A549 (cell line): ENCODE results near the gene IMP3. TPM values are rescaled to one million over a fixed set of nuclear protein-coding genes. Genes with fewer than 3 reads are reported as not detected.

Source experiments
- ATAC-seq, 2 experiments: fragments of 200-7000 bp in 1 of 2; fragments of >200 bp in 1 of 2; cut with Nextera tagmentation in 1 of 2; cut with Tn5 transposase in 1 of 2; 3 replicates each; pipeline versions ENCODE4 v1.8.0 to v1.9.1; 2018 to 2020; ENCODE audit warnings: mild to moderate bottlenecking in 1 of 2, moderate library complexity in 1 of 2
- CTCF ChIA-PET: fragments of 300-600 bp; sonication (Branson Sonifier 250); formaldehyde crosslinking; extraction: SDS; loops from one replicate; lab custom pipeline; 2021; ENCODE audit warnings: antibody characterized with exemption, inconsistent platforms; lab: Yijun Ruan, JAX
- POLR2A ChIA-PET: fragments of 350-600 bp; formaldehyde crosslinking; extraction: SDS; loops from one replicate; lab custom pipeline; 2021; ENCODE audit warnings: antibody characterized with exemption, inconsistent platforms; lab: Yijun Ruan, JAX
- DNase-seq, 2 experiments: peaks; one replicate each; pipeline versions ENCODE4 v3.0.0 to v3.0.0-alpha.2; 2011 to 2016; ENCODE audit warnings: low read depth in 1 of 2, low spot score in 1 of 2
- FAIRE-seq: peaks from 2 replicates; lab custom pipeline; 2011; peaks lifted over from hg19 to GRCh38; lab: Jason Lieb, UNC
- H3K27ac ChIP-seq, 2 experiments: fragments of >200 bp; sonication (Bioruptor Twin); formaldehyde crosslinking; 3 replicates each; pipeline ENCODE4 v1.5.1; 2016 to 2017
- H3K4me1 ChIP-seq: fragments of >200 bp; sonication (Bioruptor Twin); formaldehyde crosslinking; 3 replicates; pipeline ENCODE4 v1.6.1; 2016
- H3K4me2 ChIP-seq: fragments of >200 bp; sonication (Bioruptor Twin); formaldehyde crosslinking; 3 replicates; pipeline ENCODE4 v1.6.1; 2016
- H3K4me3 ChIP-seq: fragments of >200 bp; sonication (Bioruptor Twin); formaldehyde crosslinking; 3 replicates; pipeline ENCODE4 v1.5.1; 2016
- H3K9me3 ChIP-seq: fragments of >200 bp; sonication (Bioruptor Twin); formaldehyde crosslinking; 3 replicates; pipeline ENCODE4 v1.6.1; 2016
- CEBPB ChIP-seq, 2 experiments: fragments of >200 bp in 1 of 2; sonication (Bioruptor Twin) in 1 of 2; formaldehyde crosslinking in 1 of 2; IDR thresholded peaks; 2 replicates each; pipeline ENCODE4 v1.6.1; 2012 to 2016
- EHMT2 ChIP-seq: fragments of 200-600 bp; sonication (generic); IDR thresholded peaks from 2 replicates; pipeline ENCODE4 v1.6.1; 2016; ENCODE audit warnings: antibody characterized with exemption, low read depth, mild to moderate bottlenecking, moderate library complexity
- EP300 ChIP-seq, 2 experiments: fragments of >200 bp; sonication (Bioruptor Twin); formaldehyde crosslinking; IDR thresholded peaks; 2 replicates in 1 of 2; 3 replicates in 1 of 2; pipeline ENCODE4 v1.6.1; 2016 to 2017
- FOSB ChIP-seq: fragments of 250-450 bp; sonication (Bioruptor Pico); IDR thresholded peaks from 2 replicates; pipeline ENCODE4 v1.5.0; 2020; ENCODE audit warnings: mild to moderate bottlenecking, moderate library complexity
- FOXS1 ChIP-seq: fragments of 250-450 bp; sonication (Bioruptor Pico); IDR thresholded peaks from 2 replicates; pipeline ENCODE4 v1.5.0; 2020; ENCODE audit warnings: mild to moderate bottlenecking, moderate library complexity
- HDAC2 ChIP-seq: fragments of 200-600 bp; sonication (generic); IDR thresholded peaks from 2 replicates; pipeline ENCODE4 v1.6.1; 2016
- HEYL ChIP-seq: fragments of 250-450 bp; sonication (Bioruptor Pico); IDR thresholded peaks from 2 replicates; pipeline ENCODE4 v1.8.0; 2021; ENCODE audit warnings: mild to moderate bottlenecking, moderate library complexity
- HOXA7 ChIP-seq: fragments of 250-450 bp; sonication (Bioruptor Pico); IDR thresholded peaks from 2 replicates; pipeline ENCODE4 v1.5.0; 2020; ENCODE audit warnings: mild to moderate bottlenecking, moderate library complexity
- HOXB5 ChIP-seq: fragments of 250-450 bp; sonication (Bioruptor Pico); IDR thresholded peaks from 2 replicates; pipeline ENCODE4 v1.5.0; 2020; ENCODE audit warnings: mild to moderate bottlenecking, moderate library complexity
- KDM1A ChIP-seq: fragments of 200-600 bp; sonication (generic); IDR thresholded peaks from 2 replicates; pipeline ENCODE4 v1.6.1; 2016; ENCODE audit warnings: low read depth, mild to moderate bottlenecking
- NFE2L2 ChIP-seq: fragments of 150-350 bp; conservative IDR thresholded peaks from 2 replicates; pipeline ENCODE4 v1.6.1; 2014; ENCODE audit warnings: low read length
- POLR2A ChIP-seq: IDR thresholded peaks from 2 replicates; pipeline ENCODE4 v1.6.1; 2012; ENCODE audit warnings: mild to moderate bottlenecking, low read length
- RARB ChIP-seq: fragments of 250-450 bp; sonication (Bioruptor Pico); IDR thresholded peaks from 2 replicates; pipeline ENCODE4 v1.8.0; 2021; ENCODE audit warnings: mild to moderate bottlenecking, moderate library complexity
- RFX5 ChIP-seq: fragments of 450-650 bp; IDR thresholded peaks from 2 replicates; pipeline ENCODE4 v1.7.1; 2014; ENCODE audit warnings: antibody characterized with exemption, mild to moderate bottlenecking, moderate library complexity
- RNF2 ChIP-seq: fragments of 200-600 bp; sonication (generic); IDR thresholded peaks from 2 replicates; pipeline ENCODE4 v1.6.1; 2016; ENCODE audit warnings: low read depth, mild to moderate bottlenecking, antibody characterized with exemption, moderate library complexity, borderline replicate concordance
- SMC3 ChIP-seq: fragments of >200 bp; sonication (Bioruptor Twin); formaldehyde crosslinking; IDR thresholded peaks from 3 replicates; pipeline ENCODE4 v1.6.1; 2018; ENCODE audit warnings: inconsistent platforms
- TFCP2L1 ChIP-seq: fragments of 250-450 bp; sonication (Bioruptor Pico); IDR thresholded peaks from 2 replicates; pipeline ENCODE4 v1.5.0; 2021; ENCODE audit warnings: mild to moderate bottlenecking
- ZNF302 ChIP-seq: fragments of 250-450 bp; sonication (Bioruptor Pico); IDR thresholded peaks from 2 replicates; pipeline ENCODE4 v1.9.0; 2021; ENCODE audit warnings: inconsistent platforms, mild to moderate bottlenecking, moderate library complexity
- WGBS: methylation state at CpG from one replicate; pipeline ENCODE4 v1.1.6; 2017; ENCODE audit errors: missing lambda C conversion rate; 5-methylcytosine and 5-hydroxymethylcytosine counted together
- polyA plus RNA-seq, 4 experiments: library from polyadenylated mRNA; depleted of rRNA in 3 of 4; stranded (reverse); fragments of >200 nt; fragmentation: RNase III in 1 of 4; extraction: RNeasy Plus Mini Kit Qiagen cat#74134 plus additional on column Dnase treatment in 1 of 4; gene quantifications; 2 replicates in 3 of 4; 3 replicates in 1 of 4; pipeline ENCODE4 v1.2.3, GENCODE V29; 2011 to 2017
- TF ChIP-seq, protein P1 (sequence below): fragments of >200 bp; sonication (Bioruptor Twin); formaldehyde crosslinking; IDR thresholded peaks from 2 replicates; pipeline ENCODE4 v1.6.1; 2016
- TF ChIP-seq, protein P2 (sequence below): fragments of 450-650 bp; IDR thresholded peaks from 2 replicates; pipeline ENCODE4 v1.6.1; 2014; ENCODE audit warnings: antibody characterized with exemption
- TF ChIP-seq, protein P3 (sequence below): IDR thresholded peaks from 2 replicates; pipeline ENCODE4 v1.6.1; 2012; ENCODE audit warnings: low read depth, borderline replicate concordance
- TF ChIP-seq, protein P4 (sequence below): fragments of 200-600 bp; sonication (generic); IDR thresholded peaks from 2 replicates; pipeline ENCODE4 v1.6.1; 2016; ENCODE audit warnings: antibody characterized with exemption, mild to moderate bottlenecking, moderate library complexity
- TF ChIP-seq, protein P5 (sequence below): fragments of 250-450 bp; sonication (Bioruptor Pico); IDR thresholded peaks from 2 replicates; pipeline ENCODE4 v1.5.0; 2021; ENCODE audit warnings: mild to moderate bottlenecking, moderate library complexity, borderline replicate concordance

Gene IMP3
- polyA plus RNA-seq, 2 of the 4 experiments (the other 2 are of a cell fraction), result 90.0 to 94.7 TPM

DNA sequence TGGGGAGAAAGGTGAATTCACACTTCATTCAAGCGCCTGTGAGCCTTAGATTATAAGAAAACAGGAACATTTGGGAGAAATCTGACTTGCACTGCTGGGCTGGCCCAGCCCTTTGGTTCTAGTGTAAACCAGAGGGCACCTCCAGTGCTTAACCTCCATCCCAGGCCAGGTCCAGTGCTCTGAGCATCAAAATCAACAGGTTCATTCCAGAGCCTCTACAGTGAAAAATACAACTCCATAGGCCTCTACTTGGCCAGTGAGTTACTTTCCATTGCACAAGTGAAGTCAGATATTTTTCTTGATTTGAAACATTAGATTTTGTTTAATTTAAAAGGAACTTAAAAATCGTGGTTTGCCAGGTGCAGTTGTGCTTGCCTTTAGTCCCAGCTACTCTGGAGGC lies 17.5 kb downstream of the IMP3 start:
- FAIRE-seq (no peak), DNase-seq (no peak), ATAC-seq (no peak)
- Histone ChIP-seq H3K9me3 (no peaks in the 10 kb centered on the region), H3K4me3 (no peak overlapping the region), H3K4me2 (no peak overlapping the region)
- WGBS, result 57% methylated on average over 2 of the region's 2 CpGs
- CTCF ChIA-PET, result interaction anchor here (1.3 to 3.0 kb wide), 3 partner anchors 16 to 255 kb away, joined by 3 to 14 read pairs (median 6); partner anchors contain the start of genes IMP3 and MAN2C1
- TF ChIP-seq EHMT2 (no peak), TFCP2L1 (no peak), RFX5 (no peak), HDAC2 (no peak), FOXS1 (CRISPR knock-in tag) (no peak), HEYL (CRISPR knock-in tag) (no peak), EP300 (IDR thresholded peaks at IDR 0.05) (no peak), HOXB5 (CRISPR knock-in tag) (no peak), FOSB (CRISPR knock-in tag) (no peak), POLR2A (no peak), SMC3 (no peak), HOXA7 (CRISPR knock-in tag) (no peak), RARB (CRISPR knock-in tag) (no peak)
- TF ChIP-seq, protein P1, sequence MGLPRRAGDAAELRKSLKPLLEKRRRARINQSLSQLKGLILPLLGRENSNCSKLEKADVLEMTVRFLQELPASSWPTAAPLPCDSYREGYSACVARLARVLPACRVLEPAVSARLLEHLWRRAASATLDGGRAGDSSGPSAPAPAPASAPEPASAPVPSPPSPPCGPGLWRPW, result no peak
- TF ChIP-seq, protein P2, sequence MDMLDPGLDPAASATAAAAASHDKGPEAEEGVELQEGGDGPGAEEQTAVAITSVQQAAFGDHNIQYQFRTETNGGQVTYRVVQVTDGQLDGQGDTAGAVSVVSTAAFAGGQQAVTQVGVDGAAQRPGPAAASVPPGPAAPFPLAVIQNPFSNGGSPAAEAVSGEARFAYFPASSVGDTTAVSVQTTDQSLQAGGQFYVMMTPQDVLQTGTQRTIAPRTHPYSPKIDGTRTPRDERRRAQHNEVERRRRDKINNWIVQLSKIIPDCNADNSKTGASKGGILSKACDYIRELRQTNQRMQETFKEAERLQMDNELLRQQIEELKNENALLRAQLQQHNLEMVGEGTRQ, result no peak
- TF ChIP-seq, protein P3, sequence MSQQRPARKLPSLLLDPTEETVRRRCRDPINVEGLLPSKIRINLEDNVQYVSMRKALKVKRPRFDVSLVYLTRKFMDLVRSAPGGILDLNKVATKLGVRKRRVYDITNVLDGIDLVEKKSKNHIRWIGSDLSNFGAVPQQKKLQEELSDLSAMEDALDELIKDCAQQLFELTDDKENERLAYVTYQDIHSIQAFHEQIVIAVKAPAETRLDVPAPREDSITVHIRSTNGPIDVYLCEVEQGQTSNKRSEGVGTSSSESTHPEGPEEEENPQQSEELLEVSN, result no peak
- TF ChIP-seq, all 56 proteins: peak for 0
- POLR2A ChIA-PET, result no interaction called here
- Histone ChIP-seq H3K27ac (no peak overlapping the region), H3K4me1 (peaks cover 28% of the 10 kb centered on the region)

DNA sequence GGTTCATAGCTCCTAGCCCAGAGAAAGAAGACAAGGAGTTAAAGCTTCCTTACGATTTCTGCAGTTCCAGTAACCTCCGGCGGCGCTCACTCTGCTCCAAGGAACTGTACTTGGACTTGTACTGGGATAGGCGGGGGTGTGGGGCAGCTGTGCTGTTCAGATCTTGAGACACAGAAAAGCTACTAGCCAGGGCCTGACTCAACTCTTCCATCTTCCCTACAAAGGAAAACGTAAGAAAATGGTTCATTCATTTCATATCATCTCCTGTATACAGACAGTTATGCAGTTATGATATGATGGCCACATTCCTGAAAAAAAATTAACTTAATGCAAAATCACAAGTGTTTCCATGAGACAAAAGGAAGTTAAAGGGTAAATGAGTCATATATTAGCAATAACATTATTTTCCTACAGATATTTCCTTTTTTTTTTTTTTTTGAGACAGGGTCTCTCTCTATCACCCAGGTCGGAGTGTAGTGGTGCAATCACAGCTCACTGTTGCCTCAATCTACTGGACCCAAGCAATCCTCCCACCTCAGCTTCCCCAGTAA lies 19.1 kb downstream of the IMP3 start:
- CTCF ChIA-PET, result interaction anchor here (1.1 to 3.8 kb wide), 7 partner anchors 15 to 253 kb away, joined by 3 to 22 read pairs (median 8); partner anchors contain the start of genes MAN2C1 and SNX33
- no peaks in the 10 kb centered on the region for H3K9me3 ChIP-seq
- no peak for TF ChIP-seq CEBPB (IDR thresholded peaks at IDR 0.05)
- TF ChIP-seq, protein P4, sequence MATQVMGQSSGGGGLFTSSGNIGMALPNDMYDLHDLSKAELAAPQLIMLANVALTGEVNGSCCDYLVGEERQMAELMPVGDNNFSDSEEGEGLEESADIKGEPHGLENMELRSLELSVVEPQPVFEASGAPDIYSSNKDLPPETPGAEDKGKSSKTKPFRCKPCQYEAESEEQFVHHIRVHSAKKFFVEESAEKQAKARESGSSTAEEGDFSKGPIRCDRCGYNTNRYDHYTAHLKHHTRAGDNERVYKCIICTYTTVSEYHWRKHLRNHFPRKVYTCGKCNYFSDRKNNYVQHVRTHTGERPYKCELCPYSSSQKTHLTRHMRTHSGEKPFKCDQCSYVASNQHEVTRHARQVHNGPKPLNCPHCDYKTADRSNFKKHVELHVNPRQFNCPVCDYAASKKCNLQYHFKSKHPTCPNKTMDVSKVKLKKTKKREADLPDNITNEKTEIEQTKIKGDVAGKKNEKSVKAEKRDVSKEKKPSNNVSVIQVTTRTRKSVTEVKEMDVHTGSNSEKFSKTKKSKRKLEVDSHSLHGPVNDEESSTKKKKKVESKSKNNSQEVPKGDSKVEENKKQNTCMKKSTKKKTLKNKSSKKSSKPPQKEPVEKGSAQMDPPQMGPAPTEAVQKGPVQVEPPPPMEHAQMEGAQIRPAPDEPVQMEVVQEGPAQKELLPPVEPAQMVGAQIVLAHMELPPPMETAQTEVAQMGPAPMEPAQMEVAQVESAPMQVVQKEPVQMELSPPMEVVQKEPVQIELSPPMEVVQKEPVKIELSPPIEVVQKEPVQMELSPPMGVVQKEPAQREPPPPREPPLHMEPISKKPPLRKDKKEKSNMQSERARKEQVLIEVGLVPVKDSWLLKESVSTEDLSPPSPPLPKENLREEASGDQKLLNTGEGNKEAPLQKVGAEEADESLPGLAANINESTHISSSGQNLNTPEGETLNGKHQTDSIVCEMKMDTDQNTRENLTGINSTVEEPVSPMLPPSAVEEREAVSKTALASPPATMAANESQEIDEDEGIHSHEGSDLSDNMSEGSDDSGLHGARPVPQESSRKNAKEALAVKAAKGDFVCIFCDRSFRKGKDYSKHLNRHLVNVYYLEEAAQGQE, result no peak
- TF ChIP-seq ZNF302 (CRISPR knock-in tag), result no peak
- TF ChIP-seq RNF2, result no peak
- TF ChIP-seq, protein P5, sequence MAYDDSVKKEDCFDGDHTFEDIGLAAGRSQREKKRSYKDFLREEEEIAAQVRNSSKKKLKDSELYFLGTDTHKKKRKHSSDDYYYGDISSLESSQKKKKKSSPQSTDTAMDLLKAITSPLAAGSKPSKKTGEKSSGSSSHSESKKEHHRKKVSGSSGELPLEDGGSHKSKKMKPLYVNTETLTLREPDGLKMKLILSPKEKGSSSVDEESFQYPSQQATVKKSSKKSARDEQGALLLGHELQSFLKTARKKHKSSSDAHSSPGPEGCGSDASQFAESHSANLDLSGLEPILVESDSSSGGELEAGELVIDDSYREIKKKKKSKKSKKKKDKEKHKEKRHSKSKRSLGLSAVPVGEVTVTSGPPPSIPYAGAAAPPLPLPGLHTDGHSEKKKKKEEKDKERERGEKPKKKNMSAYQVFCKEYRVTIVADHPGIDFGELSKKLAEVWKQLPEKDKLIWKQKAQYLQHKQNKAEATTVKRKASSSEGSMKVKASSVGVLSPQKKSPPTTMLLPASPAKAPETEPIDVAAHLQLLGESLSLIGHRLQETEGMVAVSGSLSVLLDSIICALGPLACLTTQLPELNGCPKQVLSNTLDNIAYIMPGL (CRISPR knock-in tag), result no peak
- TF ChIP-seq KDM1A, result no peak
- no peak for TF ChIP-seq NFE2L2
- TF ChIP-seq, all 56 proteins: peak for 0
- no peak overlapping the region for H3K4me3 ChIP-seq
- ATAC-seq (no peak), DNase-seq (peak in 1 of 2 experiments; percentile 41), FAIRE-seq (no peak)
- POLR2A ChIA-PET, result interaction anchor here (0.7 to 1.1 kb wide), 2 partner anchors 19 to 42 kb away, joined by 3 to 4 read pairs; partner anchors contain the start of genes IMP3 and PTPN9
- H3K27ac ChIP-seq, result peak overlapping the region in 1 of 2 experiments; percentile 61; a peak in 2 of 6 replicates
- WGBS, result 80% methylated on average over 7 of the region's 7 CpGs
- H3K4me1 ChIP-seq, result peaks cover 16% of the 10 kb centered on the region; the same call in 2 of the 3 replicates
- H3K4me2 ChIP-seq, result peak overlapping the region; percentile 1; the same call in 1 of the 3 replicates
